Bronchial epithelial cell (primary cell): ENCODE data around the gene C10orf67. TPM values are rescaled to one million over a fixed set of nuclear protein-coding genes. Genes with fewer than 3 reads are reported as not detected.
"Not testable (repeated sequence)": the region's sequence is repeated elsewhere in the genome, so short reads cannot be mapped to it uniquely, and the experiment has no call there.

Experiments
- DNase-seq: peaks from one replicate; pipeline ENCODE4 v3.0.0-alpha.2; 2010; ENCODE audit warnings: low read depth
- FAIRE-seq: peaks from 2 replicates; lab custom pipeline; 2011; peaks lifted over from hg19 to GRCh38; lab: Jason Lieb, UNC
- H3K27me3 ChIP-seq: 2 replicates; pipeline ENCODE4 v1.5.1; 2011; ENCODE audit warnings: low read length; ENCODE audit not compliant: control insufficient read depth, insufficient read depth
- H3K36me3 ChIP-seq: 2 replicates; pipeline ENCODE4 v1.5.1; 2011; ENCODE audit warnings: low read length; ENCODE audit not compliant: control insufficient read depth, insufficient read depth
- H3K4me3 ChIP-seq: 2 replicates; pipeline ENCODE4 v1.5.1; 2011; ENCODE audit warnings: mild to moderate bottlenecking, low read depth, low read length, control low read depth
- total RNA-seq: library from RNA; depleted of rRNA; stranded (reverse); fragments of >200 nt; gene quantifications from 2 replicates; pipeline ENCODE4 v1.2.1, GENCODE V29; 2014
- TF ChIP-seq, protein P1 (sequence below): IDR thresholded peaks from 2 replicates; pipeline ENCODE4 v1.5.1; 2011; ENCODE audit warnings: mild to moderate bottlenecking, moderate library complexity, low read length, control low read depth, inconsistent platforms; ENCODE audit not compliant: insufficient read depth, severe bottlenecking

Gene C10orf67
- 0.26 TPM in 1 of 2 replicates, not detected in the other for total RNA-seq

DNA sequence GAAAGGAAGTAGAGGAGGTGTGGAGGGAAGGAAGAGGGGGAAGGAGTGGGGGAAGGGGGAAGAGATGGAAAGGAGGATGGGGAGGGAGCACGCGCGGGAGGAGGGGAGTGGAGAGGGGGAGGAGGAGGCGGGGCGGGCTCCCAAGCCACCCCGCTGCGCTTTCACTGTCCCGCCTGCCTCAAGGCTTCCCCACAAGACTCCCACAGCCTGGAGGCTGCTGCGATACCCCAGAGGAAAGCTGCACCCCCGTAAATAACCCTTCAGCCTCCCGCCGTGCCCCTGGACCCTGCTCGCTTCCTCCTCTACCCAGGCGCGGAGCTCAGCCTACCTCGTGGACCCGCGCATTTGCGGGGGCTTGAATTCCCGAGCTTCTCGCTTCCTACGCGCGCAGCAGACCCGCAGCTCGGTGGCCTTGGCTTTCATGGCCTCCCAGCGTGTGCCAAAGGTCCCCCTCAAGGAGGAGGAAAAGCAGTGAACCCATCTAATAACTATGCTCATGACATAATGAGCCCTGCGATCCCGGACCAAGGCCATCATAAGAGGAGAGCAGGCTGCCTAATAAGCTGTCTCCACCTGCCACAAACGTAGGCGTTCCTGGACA lies at the start of gene C10orf67:
Gene C10orf67 (minus strand): TSS at position 557 of the 601 bp plus-strand sequence. CDS start 23 bp downstream, at position 534.
- no peak for DNase-seq
- TF ChIP-seq, protein P1, sequence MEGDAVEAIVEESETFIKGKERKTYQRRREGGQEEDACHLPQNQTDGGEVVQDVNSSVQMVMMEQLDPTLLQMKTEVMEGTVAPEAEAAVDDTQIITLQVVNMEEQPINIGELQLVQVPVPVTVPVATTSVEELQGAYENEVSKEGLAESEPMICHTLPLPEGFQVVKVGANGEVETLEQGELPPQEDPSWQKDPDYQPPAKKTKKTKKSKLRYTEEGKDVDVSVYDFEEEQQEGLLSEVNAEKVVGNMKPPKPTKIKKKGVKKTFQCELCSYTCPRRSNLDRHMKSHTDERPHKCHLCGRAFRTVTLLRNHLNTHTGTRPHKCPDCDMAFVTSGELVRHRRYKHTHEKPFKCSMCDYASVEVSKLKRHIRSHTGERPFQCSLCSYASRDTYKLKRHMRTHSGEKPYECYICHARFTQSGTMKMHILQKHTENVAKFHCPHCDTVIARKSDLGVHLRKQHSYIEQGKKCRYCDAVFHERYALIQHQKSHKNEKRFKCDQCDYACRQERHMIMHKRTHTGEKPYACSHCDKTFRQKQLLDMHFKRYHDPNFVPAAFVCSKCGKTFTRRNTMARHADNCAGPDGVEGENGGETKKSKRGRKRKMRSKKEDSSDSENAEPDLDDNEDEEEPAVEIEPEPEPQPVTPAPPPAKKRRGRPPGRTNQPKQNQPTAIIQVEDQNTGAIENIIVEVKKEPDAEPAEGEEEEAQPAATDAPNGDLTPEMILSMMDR: no peak
- no peaks in the 10 kb centered on the region for H3K27me3 ChIP-seq
- H3K36me3 ChIP-seq: no peaks in the 10 kb centered on the region
- H3K4me3 ChIP-seq: peak within 1 kb of the TSS; percentile 38
- no peak for FAIRE-seq

DNA sequence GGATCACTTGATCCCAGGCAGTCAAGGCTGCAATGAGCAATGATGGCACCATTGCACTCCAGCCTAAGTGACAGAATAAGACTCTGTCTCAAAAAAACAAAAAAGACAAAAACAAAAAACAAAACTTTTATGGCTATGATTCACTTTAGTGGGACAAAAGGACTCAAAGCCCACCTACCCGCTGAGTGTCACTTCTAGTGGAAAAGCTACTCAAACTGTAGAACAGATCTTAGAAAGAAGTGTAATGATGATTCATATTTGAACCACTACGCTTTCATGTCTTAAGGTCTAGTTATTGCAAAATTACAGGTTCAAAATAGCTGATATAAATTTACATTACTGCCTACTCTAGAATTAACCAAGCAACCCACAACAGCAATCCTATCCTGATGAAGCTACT lies 47.2 kb upstream of the C10orf67 start:
- no peak for DNase-seq
- Histone ChIP-seq H3K27me3 (no peaks in the 10 kb centered on the region), H3K36me3 (no peaks in the 10 kb centered on the region), H3K4me3 (no peak overlapping the region)
- FAIRE-seq: no peak
- TF ChIP-seq, protein P1: no peak

DNA sequence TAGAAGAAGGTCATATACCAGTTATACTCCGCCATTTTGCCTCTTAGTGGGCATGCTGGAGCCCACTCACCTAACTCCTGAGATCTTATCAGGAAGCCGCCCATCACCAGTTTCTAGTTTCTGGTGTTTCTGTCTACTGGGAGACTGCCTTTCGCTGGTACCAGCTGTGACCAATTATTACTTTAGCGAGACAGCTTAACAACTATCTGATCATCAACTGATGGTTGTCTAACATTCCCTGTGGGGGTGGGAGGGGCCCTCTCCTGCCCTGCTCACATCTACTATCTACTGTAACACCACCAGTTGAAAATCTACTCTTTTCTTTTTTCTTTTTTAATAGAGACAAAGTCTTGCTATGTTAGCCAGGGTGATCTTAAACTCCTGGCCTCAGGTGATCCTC lies 46.2 kb upstream of the C10orf67 start:
- FAIRE-seq: no peak
- TF ChIP-seq, protein P1: no peak
- H3K27me3 ChIP-seq: no peaks in the 10 kb centered on the region
- no peaks in the 10 kb centered on the region for H3K36me3 ChIP-seq
- H3K4me3 ChIP-seq: no peak overlapping the region
- no peak for DNase-seq

DNA sequence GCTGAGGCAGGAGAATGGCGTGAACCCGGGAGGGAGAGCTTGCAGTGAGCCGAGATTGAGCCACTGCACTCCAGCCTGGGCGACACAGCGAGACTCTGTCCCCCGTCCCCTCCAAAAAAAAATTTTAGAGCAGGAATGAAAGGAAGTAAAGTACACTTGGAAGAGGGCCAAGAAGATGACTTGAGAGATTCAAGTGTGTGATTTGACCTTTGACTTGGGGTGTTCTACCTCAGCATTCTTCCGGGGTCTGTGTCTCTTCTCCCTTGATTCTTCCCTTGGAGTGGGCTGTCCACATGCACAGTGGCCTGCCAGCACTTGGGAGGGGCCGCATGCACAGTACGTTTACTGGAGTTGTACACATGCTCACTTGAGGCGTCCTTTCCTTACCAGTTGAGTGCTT lies 45.8 kb upstream of the C10orf67 start:
- not testable (repeated sequence) for H3K27me3 ChIP-seq, DNase-seq, H3K36me3 ChIP-seq, H3K4me3 ChIP-seq, FAIRE-seq

DNA sequence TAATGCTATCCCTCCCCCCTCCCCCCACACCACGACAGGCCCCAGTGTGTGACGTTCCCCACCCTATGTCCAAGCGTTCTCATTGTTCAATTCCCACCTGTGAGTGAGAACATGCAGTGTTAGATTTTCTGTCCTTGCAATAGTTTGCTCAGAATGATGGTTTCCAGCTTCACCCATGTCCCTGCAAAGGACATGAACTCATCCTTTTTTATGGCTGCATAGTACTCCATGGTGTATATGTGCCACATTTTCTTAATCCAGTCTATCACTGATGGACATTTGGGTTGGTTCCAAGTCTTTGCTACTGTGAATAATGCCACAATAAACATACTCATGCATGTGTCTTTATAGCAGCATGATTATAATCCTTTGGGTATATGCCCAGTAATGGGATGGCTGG lies 42.9 kb upstream of the C10orf67 start:
- not testable (repeated sequence) for FAIRE-seq

DNA sequence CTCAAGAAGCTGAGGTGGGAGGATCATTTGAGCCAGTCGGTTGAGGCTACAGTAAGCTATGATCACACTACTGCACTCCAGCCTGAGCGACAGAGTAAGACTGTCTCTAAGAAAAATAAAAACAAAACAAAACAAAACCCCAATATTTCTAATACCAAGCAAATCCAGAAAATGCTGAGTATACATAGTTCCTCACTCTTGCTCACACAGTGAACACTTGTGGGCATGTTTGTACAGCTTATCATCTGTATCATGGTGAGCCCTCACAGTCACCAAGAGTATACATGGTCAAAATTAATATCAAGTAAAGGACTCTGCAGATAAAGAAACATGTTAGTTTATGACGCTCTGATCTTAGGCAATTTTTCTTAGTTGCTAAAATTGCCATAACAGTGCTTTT lies 41.5 kb upstream of the C10orf67 start:
- no peak overlapping the region for H3K4me3 ChIP-seq
- H3K36me3 ChIP-seq: no peaks in the 10 kb centered on the region
- DNase-seq: peak; percentile 53
- H3K27me3 ChIP-seq: no peaks in the 10 kb centered on the region
- no peak for FAIRE-seq
- TF ChIP-seq, protein P1: no peak

More for the DNA sequence above, 42.9 kb upstream of the C10orf67 start:
- not testable (repeated sequence) for DNase-seq, H3K27me3 ChIP-seq, H3K4me3 ChIP-seq, H3K36me3 ChIP-seq

DNA sequence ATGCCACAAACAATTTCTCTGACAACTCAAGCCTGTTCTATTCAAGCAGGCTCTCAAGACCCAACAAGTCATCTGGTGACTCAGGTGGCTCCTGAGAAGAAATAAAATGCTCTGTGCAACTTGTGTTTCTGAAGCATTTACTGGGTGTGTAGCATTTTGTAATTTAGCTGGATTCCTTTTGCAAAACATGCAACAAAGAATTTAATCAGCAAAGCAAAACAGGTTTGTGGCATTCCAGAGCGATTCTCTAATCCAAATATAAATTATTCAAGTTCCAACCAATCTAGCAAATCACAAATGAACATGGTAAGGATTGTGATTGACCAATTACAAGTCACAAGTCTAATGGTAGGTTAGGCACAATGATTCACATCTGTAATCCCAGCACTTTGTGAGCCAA lies 39.8 kb upstream of the C10orf67 start:
- TF ChIP-seq, protein P1: no peak
- Histone ChIP-seq H3K27me3 (no peaks in the 10 kb centered on the region), H3K36me3 (no peaks in the 10 kb centered on the region), H3K4me3 (no peak overlapping the region)
- peak; percentile 100 for DNase-seq
- FAIRE-seq: no peak
